HEK293 (cell line): ENCODE results near the gene ETV3.

ENCODE experiments used
- HOXD13 ChIP-seq: sonication (generic); formaldehyde crosslinking; IDR thresholded peaks from 2 replicates; pipeline ENCODE4 v1.8.0; 2022; ENCODE audit warnings: missing genetic modification reagents, borderline replicate concordance
- ZNF404 ChIP-seq: fragments of 450-650 bp; formaldehyde crosslinking; IDR thresholded peaks from 2 replicates; pipeline ENCODE4 v1.5.1; 2017; ENCODE audit warnings: missing biosample characterization, missing genetic modification characterization

DNA sequence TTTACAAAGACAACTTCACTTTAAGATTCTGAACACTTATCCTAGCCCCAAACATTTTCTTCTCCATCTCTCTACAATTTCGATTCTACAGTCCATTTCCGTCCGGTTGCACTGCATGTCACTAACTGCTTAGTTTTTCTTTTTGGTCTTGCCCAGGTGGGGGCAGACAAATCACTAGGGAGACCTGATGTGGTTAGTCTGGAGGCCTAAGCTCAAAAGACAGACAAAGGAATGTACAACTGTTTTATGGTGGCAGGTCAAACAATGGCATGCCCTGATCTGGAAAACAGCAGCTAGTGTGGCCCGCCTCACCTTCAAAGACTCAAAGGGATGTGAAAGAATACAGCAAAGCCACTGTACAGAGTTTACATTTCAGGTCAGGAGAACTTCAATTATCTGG lies 3.8 kb downstream of the ETV3 start:
- TF ChIP-seq ZNF404 (tag by site-specific recombination) (no peak), HOXD13 (CRISPR knock-in tag) (no peak)
